Activated naive CD4-positive, alpha-beta T cell treated with anti-CD3 and anti-CD28 coated beads, Interleukin-2, amount 50 U/mL, for 72 hours (primary cell): ENCODE data around the gene SFXN3. TPM values are rescaled to one million over a fixed set of nuclear protein-coding genes. Genes with fewer than 3 reads are reported as not detected.

Experiments used
- ATAC-seq, 2 donors: fragments of 150-1000 bp; cut with Tn5 transposase; 2 replicates each; pipeline ENCODE4 v1.10.0; 2021; ENCODE audit warnings: mild to moderate bottlenecking in 2 of 2, moderate library complexity in 2 of 2
- DNase-seq, 2 donors: peaks; one replicate each; pipeline ENCODE4 v3.0.0; 2021 to 2022; ENCODE audit warnings: low spot score in 2 of 2
- H3K27ac Mint-ChIP-seq, 2 donors: one replicate each; pipeline ENCODE4 v1.8.0; 2022; ENCODE audit warnings: mild to moderate bottlenecking in 2 of 2, mixed read lengths in 2 of 2
- H3K36me3 Mint-ChIP-seq, 2 donors: one replicate each; pipeline ENCODE4 v1.8.0; 2022; ENCODE audit warnings: mixed read lengths in 2 of 2
- H3K9me3 Mint-ChIP-seq, 2 donors: one replicate each; pipeline ENCODE4 v1.8.0; 2022; ENCODE audit warnings: mixed read lengths in 2 of 2
- total RNA-seq, 2 donors: library from RNA; stranded (reverse); gene quantifications; one replicate each; pipeline ENCODE4 v1.2.3, GENCODE V29; 2022

Gene SFXN3
- total RNA-seq, 2 donors from 2014 or later, result 36.9 to 43.9 TPM

DNA sequence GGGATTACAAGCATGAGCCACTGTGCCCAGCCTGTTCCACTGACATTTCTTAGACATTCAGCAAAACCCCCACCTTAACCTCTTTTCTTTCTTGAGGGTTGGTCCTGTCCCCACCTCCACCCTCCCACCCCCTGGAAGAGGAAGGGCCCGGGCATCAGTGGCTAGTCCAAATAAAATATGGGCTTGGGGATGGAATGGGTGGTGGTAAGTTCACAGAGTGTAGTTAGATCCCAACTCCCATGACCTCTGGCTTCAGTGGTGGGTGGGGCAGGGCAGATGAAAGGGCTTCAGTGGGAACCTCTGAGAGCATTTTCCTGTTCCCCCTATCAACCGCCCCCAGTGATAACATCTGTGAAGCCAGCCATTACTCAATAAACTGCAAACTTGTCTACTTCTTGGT, 9.8 kb downstream of the SFXN3 start:
- ATAC-seq (no peak), DNase-seq (no peak)
- Mint-ChIP-seq H3K36me3 (no peaks in the 10 kb centered on the region), H3K27ac (no peak overlapping the region), H3K9me3 (no peaks in the 10 kb centered on the region)

DNA sequence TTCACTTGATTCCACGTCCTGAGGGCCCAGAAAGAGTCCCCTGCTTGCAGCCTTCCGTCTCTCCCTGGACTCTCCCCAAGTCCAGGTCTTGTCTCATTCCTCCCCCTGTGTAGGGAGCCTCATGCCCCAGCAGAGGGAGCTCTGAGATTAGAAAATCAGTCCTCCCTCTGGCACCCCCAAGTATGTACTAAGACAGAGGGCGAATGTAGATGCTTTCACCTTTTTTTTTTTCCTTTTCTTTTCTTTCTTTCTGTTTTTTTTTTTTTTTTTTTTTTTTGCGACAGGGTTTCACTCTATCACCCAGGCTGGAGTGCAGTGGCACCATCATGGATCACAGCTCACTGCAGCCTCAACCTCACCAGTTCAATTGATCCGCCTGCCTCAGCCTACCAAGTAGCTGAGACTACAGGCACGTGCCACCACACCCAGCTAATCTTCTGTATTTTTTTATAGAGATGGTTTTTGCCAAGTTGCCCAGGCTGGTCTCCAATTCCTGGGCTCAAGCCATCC, 10.3 kb downstream of the SFXN3 start:
- H3K36me3 Mint-ChIP-seq, result no peaks in the 10 kb centered on the region
- H3K9me3 Mint-ChIP-seq, result no peaks in the 10 kb centered on the region
- ATAC-seq, result peak; percentile 69 to 81
- peak in 1 of 2 donors; percentile 71 for DNase-seq
- no peak overlapping the region for H3K27ac Mint-ChIP-seq

DNA sequence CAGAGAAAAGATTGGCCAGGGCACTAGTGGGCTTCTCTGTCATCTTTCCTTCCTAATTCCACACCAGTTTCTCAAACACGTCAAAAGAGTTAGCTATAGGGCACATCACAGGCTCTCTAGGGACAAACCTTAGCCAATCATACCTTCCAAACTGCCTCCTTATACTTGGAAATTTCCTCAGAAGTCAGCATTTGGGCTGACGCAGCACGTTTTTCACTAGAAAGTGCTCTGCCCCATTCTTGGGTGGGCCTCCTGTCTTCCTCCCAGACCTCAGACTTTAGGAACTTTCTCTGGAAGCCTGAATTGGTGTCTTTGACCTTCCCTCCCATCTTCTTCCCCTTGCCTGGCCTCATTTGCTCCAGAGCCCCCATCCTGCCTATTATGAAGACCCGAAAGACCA, 11.1 kb downstream of the SFXN3 start:
- DNase-seq, result no peak
- no peaks in the 10 kb centered on the region for H3K36me3 Mint-ChIP-seq
- H3K9me3 Mint-ChIP-seq, result no peaks in the 10 kb centered on the region
- ATAC-seq, result no peak
- H3K27ac Mint-ChIP-seq, result peak overlapping the region; percentile 85 to 97

DNA sequence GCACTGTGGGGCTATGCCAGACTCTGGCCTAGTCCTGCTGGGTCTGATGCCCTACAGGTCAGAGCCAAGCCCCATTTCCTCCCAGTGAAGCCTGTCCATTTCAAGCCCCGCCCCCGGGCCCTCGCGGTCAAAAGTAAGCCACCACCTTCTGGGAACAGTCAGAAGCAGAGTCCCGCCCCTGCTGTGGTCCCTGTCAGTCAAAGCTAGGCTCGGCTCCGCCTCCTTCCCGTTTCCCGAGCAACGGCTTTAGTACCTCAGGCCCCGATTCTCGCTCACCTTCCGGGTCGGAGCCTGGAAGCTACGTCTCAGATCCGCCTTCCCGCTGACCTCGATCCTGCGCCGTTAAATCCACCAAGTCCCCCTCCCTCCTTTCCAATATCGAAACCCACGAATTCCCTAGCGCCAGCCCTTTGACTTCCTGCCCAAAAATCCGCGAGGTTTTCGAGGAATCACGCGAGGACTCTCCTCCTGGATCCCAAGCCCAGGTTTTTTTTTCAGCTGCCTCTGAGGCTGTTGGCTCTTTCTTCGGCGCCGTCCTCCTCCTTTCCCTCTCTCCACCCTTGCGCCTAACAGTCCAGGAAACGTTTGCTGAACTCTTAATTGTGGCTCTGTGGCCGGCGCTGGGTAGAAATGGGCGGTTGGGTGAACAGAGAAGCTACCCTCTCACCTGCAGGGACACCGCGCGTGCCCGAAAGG, 11.8 kb downstream of the SFXN3 start:
- Mint-ChIP-seq H3K36me3 (no peaks in the 10 kb centered on the region), H3K9me3 (no peaks in the 10 kb centered on the region), H3K27ac (peak overlapping the region; percentile 85 to 97)

DNA sequence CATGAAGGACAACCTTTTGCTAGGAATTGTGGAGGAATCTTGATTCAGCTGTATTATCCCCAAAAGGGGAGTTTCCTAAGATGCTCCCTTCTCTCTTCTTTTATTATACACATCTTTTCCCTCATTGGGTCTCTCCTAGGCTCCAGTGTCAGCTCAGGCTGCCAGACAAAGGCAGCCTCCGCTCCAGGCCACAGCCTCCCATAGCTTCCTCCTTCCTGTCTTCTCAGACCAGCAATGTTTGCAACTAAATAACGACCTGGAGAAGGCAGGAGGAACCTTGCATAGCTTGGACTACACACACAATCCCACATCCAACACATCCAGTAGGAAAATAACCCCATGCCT, 12.3 kb downstream of the SFXN3 start:
- DNase-seq, result no peak
- no peaks in the 10 kb centered on the region for H3K36me3 Mint-ChIP-seq
- no peaks in the 10 kb centered on the region for H3K9me3 Mint-ChIP-seq
- no peak for ATAC-seq
- H3K27ac Mint-ChIP-seq, result peak overlapping the region in 1 of 2 donors; percentile 85

More for the DNA sequence above, 11.8 kb downstream of the SFXN3 start:
- DNase-seq (peak; percentile 87 to 91), ATAC-seq (peak; percentile 95 to 97)

DNA sequence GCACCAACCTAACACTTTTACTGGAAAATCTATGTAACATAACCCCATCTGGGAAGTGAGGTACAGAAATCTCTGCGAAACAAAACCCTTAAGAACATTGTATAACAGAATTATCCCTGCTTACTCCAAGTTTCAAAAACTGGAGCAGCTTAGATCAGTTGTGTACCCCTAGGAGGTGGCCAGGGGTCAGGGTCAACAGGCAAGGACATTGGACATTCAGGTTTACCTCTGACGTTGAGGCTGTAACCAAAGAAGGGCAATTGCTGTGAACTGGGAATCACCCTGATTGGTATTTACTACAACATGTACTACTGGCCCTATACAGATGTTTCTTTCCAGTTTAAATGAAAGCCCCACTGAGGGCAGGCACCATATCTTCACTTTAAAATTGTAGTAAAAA, 13.1 kb downstream of the SFXN3 start:
- Mint-ChIP-seq H3K27ac (no peak overlapping the region), H3K36me3 (no peaks in the 10 kb centered on the region), H3K9me3 (no peaks in the 10 kb centered on the region)
- no peak for ATAC-seq
- DNase-seq, result no peak

DNA sequence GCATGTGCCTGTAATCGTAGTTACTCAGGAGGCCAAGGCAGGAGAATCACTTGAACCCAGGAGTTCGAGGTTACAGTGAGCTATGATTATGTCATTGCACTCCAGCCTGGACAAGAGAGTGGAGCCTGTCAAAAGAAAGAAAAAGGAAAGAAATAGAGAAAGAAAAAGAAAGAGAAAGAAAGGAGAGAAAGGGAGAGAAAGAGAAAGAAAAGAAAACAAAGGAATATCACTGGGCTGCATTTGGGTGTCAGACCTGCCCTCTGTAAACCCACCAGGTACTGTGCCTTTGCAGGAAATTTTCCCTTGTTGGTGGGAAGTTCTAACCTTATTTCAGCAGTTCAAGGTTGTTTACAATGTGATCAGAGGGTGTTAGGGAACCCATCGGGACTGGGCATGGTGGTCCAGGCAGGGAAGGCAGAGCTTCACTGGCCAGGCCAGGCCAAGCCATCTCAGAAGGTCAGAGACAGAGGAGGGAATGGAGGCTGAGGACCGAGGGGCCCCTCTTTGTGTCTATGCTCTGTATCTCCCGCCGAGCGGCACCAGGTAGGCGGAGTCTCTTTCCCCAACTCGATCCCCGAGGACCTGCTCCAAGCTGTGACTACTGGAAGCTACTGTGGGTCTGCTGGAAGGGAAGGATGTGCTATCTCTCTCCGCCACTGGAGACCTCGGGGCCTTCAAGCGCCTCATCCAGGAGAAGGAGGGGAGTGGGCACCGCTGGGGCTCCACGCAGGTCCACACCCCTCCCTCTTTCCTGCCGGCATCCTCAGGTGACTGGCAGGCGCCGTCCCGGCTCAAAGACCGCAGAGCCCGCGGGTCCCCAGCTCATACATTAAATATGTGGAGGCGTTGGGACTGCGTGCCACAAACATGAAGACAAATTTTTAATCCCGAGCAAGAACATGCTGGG, 15.6 kb downstream of the SFXN3 start:
- Mint-ChIP-seq H3K9me3 (no peaks in the 10 kb centered on the region), H3K27ac (no peak overlapping the region), H3K36me3 (no peaks in the 10 kb centered on the region)
- DNase-seq (no peak), ATAC-seq (no peak)

DNA sequence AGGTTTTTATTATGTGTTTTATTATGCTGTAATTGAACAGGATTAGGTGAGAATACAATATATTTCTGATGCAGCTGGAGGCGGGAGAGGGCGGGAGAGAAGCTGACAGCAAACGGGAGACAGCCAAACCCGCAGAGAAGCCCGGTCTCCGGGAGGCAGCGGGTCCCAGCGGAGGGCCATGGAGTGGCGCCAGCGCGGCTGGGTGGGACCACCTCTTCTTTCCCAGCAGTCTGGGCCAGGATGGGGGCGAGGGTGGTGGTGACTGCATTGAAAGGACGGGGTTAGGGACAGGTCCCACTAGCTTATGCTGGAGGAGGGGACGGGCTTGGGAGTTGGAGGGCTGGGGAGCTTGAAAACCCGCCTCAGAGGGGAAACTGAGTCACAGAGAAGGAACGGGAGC, 16.2 kb downstream of the SFXN3 start:
- no peak for ATAC-seq
- Mint-ChIP-seq H3K27ac (no peak overlapping the region), H3K36me3 (no peaks in the 10 kb centered on the region), H3K9me3 (no peaks in the 10 kb centered on the region)
- DNase-seq, result no peak

DNA sequence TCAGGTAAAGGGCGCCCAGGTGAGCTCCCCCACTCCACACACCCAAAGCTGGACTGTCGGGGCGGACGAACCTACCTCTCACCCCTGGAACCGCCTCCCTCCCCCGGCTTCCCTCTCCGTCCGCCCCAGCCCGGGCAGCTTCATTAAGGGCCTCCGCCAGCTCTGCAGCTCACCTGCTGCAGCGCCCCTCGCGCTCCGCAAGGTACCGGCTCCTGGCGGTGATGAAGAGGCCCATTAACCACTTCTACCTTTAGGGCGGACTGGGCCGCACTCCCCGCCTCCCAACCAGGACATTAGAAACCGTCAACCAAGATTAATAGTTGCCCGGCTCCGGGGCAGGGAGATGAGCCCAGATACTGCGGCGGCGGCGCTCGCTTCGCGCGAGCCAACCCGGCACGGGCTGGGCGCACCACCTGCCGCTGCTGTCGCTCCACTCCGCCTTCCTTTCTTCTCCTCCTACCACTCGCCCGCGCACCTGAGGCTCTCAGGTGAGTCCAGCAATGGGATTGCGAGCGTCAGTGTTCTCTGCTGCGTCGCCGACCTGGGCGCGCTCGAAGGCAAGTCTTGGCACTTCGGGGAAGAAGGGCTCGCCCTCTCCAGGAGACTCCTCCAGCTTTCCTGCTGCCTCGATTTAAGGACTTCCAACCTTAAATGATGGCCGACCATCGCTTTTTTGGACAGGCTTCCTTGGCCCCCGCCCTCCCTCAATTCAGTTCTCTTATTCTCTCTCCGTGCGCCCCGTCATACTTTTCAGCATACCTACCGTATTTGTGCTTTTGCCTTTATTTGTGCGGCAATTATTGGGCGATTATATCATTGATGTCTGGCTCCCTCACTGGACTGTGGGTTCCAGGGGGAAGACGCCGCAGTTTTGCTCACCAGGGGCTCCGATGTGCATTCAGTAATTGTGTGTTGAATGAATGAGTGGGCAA, 17.2 kb downstream of the SFXN3 start:
- Mint-ChIP-seq H3K36me3 (no peaks in the 10 kb centered on the region), H3K27ac (no peak overlapping the region), H3K9me3 (no peaks in the 10 kb centered on the region)
- DNase-seq (no peak), ATAC-seq (no peak)

DNA sequence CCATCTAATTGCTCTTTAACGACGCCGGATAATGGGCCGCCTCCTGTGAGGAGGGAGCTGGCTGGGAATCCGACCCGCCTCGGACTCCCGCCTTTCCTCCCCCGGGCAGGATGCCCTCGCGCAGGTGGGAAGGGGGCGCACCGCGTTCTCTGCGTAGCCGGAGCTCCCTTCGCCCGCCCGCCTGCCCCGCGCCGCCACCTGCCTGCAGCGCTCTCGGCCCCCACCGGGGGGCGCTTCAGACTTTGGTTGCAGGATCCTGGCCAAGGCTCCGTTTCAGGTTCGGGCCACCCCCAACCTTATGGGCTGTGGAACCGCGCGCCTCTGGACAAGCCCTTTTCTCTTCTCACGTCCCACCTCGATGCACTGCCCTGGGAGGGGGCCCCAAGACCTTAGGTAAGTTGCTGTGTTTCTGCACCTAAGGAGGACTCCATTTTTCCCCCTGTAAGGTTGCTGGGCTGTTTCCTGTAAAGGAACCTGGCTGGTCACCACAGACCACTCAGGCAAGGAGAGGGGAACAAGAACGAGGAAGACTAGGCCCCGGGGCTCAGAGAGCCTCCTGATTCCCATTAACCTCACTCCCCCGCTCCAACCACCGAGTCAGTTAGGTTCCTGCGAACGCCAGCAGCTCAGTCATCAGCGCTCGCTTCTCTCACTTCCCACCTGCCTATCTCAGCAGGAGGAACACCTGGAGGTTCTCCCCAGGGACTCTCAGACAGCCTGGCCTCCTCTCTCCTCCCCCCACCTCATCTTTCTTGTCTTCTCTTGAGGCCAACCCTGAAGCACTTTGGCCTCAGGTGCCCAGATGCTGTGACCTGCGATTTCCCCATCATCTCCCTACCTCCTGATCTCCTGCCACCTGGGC, 19.4 kb downstream of the SFXN3 start:
- ATAC-seq (peak; percentile 82 to 90), DNase-seq (peak in 1 of 2 donors; percentile 95)
- H3K27ac Mint-ChIP-seq, result no peak overlapping the region
- H3K36me3 Mint-ChIP-seq, result peaks cover 0 to 5% of the 10 kb centered on the region in 2 donors
- no peaks in the 10 kb centered on the region for H3K9me3 Mint-ChIP-seq

DNA sequence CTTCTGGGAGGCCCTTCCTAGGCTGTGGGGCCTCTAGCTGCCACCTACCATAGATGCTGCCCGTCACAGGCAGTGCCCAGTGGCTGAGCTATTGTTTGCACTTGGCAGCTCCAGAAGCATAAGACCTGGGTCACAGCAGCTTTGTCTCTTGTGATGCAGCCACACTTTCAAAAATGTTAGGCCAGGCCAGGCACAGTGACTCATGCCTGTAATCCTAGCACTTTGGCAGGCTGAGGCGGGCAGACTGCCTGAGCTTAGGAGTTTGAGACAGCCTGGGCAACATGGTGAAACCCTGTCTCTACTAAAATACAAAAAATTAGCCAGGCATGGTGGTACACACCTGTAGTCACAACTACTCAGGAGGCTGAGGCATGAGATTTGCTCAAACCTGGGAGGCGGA, 21.3 kb downstream of the SFXN3 start:
- Mint-ChIP-seq H3K36me3 (peaks cover 0 to 5% of the 10 kb centered on the region in 2 donors), H3K9me3 (no peaks in the 10 kb centered on the region), H3K27ac (no peak overlapping the region)
- no peak for ATAC-seq
- DNase-seq, result no peak

DNA sequence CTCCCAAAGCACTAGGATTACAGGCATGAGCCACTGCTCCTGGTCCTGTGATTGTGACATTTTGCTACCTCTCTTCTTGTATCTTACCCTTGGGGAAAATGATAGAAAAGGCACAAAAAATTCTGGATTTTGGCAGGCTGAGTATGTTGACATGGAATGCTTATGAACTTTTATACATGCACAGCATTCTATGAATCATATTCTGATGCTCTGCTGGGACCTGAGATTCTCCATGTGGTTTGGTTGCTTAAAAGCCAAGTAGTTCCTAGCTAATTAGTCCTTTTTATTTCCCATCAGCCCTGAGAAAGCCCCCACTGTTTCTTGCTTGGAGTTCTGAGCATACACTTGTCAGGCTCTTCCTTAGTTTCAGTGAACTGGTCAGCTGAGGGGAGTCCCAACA, 22.5 kb downstream of the SFXN3 start:
- DNase-seq (no peak), ATAC-seq (no peak)
- peaks cover 0 to 5% of the 10 kb centered on the region in 2 donors for H3K36me3 Mint-ChIP-seq
- H3K9me3 Mint-ChIP-seq, result no peaks in the 10 kb centered on the region
- no peak overlapping the region for H3K27ac Mint-ChIP-seq

DNA sequence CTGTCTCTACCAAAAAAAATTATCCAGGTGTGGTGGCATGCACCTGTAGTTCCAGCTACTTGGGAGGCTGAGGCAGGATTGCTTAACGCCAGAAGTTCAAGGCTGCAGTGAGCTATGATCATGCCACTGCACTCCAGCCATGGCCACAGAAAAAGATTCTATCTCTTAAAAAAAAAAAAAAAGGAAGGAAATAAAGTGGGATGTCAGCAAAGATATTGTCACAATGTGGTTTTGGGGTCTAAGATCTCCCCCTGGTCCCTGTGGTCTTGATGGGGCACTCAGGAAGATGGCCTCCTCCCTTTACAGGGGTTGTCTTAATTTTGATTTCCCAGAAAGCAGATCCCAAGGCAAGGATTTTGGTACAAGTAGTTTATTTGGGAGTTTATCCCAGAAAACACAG, 23.3 kb downstream of the SFXN3 start:
- no peak overlapping the region for H3K27ac Mint-ChIP-seq
- H3K36me3 Mint-ChIP-seq, result peaks cover 0 to 6% of the 10 kb centered on the region in 2 donors
- ATAC-seq (no peak), DNase-seq (no peak)
- no peaks in the 10 kb centered on the region for H3K9me3 Mint-ChIP-seq

DNA sequence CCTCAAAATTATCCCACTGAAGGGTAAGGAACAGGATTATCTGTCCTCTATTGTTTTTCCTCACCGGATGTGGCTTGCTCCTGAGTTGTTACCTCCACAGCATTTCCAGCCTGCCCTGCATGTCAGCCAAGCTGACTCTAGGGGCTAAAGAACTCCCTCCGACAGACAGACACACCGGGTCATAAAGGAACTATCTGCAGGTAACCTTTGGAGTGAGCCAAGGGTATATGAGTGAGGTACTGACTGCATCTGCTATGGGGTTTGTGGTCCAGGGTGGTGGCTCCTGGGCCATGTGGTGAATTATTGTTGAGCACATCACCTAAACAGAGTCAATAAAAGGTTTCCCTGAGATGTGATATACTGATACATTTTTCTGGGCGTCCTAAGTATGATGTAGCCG, 23.8 kb downstream of the SFXN3 start:
- DNase-seq, result no peak
- ATAC-seq, result no peak
- Mint-ChIP-seq H3K36me3 (peaks cover under 1 to 10% of the 10 kb centered on the region in 2 donors), H3K9me3 (no peaks in the 10 kb centered on the region), H3K27ac (no peak overlapping the region)

DNA sequence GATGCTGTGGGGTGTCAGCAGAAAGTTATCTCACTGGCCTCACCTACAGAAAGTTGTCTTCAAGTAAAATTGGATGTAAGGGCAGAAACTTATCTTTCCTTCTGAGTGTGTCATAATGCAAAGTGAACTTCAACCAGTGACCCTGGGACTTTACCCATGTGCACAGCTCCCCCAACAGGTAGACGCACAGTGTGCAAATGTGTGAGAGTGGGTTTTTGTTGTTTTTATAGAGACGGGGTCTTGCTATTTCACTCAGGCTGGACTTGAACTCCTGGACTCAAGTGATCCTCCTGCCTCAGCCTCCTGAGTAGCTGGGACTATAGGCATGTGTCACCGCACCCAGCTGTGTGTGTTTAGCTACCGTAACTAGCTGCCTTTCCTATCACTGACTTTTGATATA, 24.4 kb downstream of the SFXN3 start:
- H3K9me3 Mint-ChIP-seq, result no peaks in the 10 kb centered on the region
- DNase-seq (no peak), ATAC-seq (no peak)
- peaks cover 6 to 16% of the 10 kb centered on the region in 2 donors for H3K36me3 Mint-ChIP-seq
- H3K27ac Mint-ChIP-seq, result no peak overlapping the region
